ENCODE data around the gene AJM1.
"Not testable (repeated sequence)": the region's sequence is repeated elsewhere in the genome, so short reads cannot be mapped to it uniquely, and the experiment has no call there.

The AJM1 gene

GRCh38 chr9:136856541-136857141 is 14.4 kb downstream of the AJM1 start:
- no peak for DNase-seq

GRCh38 chr9:136857166-136857565 is 14.9 kb downstream of the AJM1 start:
- no peak for DNase-seq

GRCh38 chr9:136857581-136858412 is 15.5 kb downstream of the AJM1 start:
- no peak for DNase-seq

- no peak for DNase-seq
Measured at GRCh38 chr9:136858452-136858843, 16.2 kb downstream of the AJM1 start.

- no peak for DNase-seq
Measured at GRCh38 chr9:136858844-136859757, 16.8 kb downstream of the AJM1 start.

- no peak for DNase-seq
Measured at GRCh38 chr9:136860529-136860928, 18.3 kb downstream of the AJM1 start.

- DNase-seq: no peak
Measured at GRCh38 chr9:136860933-136861873, 18.9 kb downstream of the AJM1 start.

- no peak for DNase-seq
Measured at GRCh38 chr9:136861874-136862457, 19.7 kb downstream of the AJM1 start.

- DNase-seq: no peak
Measured at GRCh38 chr9:136862849-136863622, 20.8 kb downstream of the AJM1 start.

GRCh38 chr9:136863623-136864273 is 21.5 kb downstream of the AJM1 start:
- DNase-seq: no peak

- no peak for DNase-seq
Measured at GRCh38 chr9:136865041-136865767, 22.9 kb downstream of the AJM1 start.

- no peak for DNase-seq
Measured at GRCh38 chr9:136865768-136866103, 23.5 kb downstream of the AJM1 start.

- not testable (repeated sequence) for DNase-seq
Measured at GRCh38 chr9:136866898-136867421, 24.7 kb downstream of the AJM1 start.

GRCh38 chr9:136867480-136867879 is 25.2 kb downstream of the AJM1 start:
- DNase-seq: no peak

- DNase-seq: no peak
Measured at GRCh38 chr9:136867917-136868316, 25.6 kb downstream of the AJM1 start.

GRCh38 chr9:136868644-136869043 is 26.4 kb downstream of the AJM1 start:
- DNase-seq: no peak

GRCh38 chr9:136869611-136870010 is 27.3 kb downstream of the AJM1 start:
- DNase-seq: not testable (repeated sequence)

GRCh38 chr9:136875155-136875554 is 32.9 kb downstream of the AJM1 start:
- DNase-seq: no peak

- DNase-seq: no peak
Measured at GRCh38 chr9:136876476-136876875, 34.2 kb downstream of the AJM1 start.

GRCh38 chr9:136880651-136881050 is 38.4 kb downstream of the AJM1 start:
- no peak for DNase-seq

All from DMS79 (cell line).